ENCODE results near the gene FAM53A. TPM values are rescaled to one million over a fixed set of nuclear protein-coding genes. Genes with fewer than 3 reads are reported as not detected.
A peak's percentile ranks its signal among the peaks of the same experiment; 100 is the strongest.

FAM53A gene
- total and polyA plus RNA-seq, 8 donors, result 0.73 to 2.8 (median 1.8) TPM; not detected in 4

DNA sequence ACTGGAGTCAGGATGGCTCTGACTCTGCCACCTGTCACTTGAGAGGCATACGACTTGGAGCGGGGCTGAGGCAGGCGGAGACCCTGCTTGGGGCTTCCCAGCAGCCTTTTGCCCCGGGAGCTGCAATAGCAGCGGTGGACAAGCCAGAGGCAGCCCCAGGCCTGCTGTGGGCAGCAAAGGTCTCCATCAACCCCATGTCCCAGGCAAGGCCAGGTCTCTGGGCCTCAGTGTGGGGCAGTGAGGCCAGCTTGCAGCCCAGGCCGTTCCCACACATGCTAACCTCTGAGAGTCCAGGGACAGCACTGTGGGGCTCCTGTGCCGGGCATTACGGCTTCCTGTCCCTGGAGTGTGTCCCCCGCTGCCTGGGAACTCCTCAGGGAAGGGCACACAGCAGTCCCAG lies 53.0 kb downstream of the FAM53A start:
- Histone ChIP-seq H3K27ac (no peak overlapping the region), H3K36me3 (no peaks in the 10 kb centered on the region), H3K4me1 (peaks cover 0 to 6% (median 0%) of the 10 kb centered on the region in 4 donors), H3K27me3 (no peaks in the 10 kb centered on the region), H3K4me3 (no peak overlapping the region), H3K9me3 (peaks cover 0 to 10% (median 7%) of the 10 kb centered on the region in 4 donors)
- TF ChIP-seq POLR2A (IDR thresholded peaks at IDR 0.05), result no peak
- TF ChIP-seq, protein P1, sequence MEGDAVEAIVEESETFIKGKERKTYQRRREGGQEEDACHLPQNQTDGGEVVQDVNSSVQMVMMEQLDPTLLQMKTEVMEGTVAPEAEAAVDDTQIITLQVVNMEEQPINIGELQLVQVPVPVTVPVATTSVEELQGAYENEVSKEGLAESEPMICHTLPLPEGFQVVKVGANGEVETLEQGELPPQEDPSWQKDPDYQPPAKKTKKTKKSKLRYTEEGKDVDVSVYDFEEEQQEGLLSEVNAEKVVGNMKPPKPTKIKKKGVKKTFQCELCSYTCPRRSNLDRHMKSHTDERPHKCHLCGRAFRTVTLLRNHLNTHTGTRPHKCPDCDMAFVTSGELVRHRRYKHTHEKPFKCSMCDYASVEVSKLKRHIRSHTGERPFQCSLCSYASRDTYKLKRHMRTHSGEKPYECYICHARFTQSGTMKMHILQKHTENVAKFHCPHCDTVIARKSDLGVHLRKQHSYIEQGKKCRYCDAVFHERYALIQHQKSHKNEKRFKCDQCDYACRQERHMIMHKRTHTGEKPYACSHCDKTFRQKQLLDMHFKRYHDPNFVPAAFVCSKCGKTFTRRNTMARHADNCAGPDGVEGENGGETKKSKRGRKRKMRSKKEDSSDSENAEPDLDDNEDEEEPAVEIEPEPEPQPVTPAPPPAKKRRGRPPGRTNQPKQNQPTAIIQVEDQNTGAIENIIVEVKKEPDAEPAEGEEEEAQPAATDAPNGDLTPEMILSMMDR (IDR thresholded peaks at IDR 0.05), result no peak
- no peak for TF ChIP-seq POLR2AphosphoS5 (IDR thresholded peaks at IDR 0.05)
- TF ChIP-seq EP300 (IDR thresholded peaks at IDR 0.05), result no peak
- WGBS, 5 donors, result 82 to 92% (median 88%) methylated on average over 6 to 9 of the region's 9 CpGs
- intact Hi-C loops (cut with DNase I; ENCODE audit: low total_unique reads), result loop anchor here (10.0 kb wide), 1 partner anchor 276 kb away; no protein-coding TSS in a partner anchor
- no peak for DNase-seq

DNA sequence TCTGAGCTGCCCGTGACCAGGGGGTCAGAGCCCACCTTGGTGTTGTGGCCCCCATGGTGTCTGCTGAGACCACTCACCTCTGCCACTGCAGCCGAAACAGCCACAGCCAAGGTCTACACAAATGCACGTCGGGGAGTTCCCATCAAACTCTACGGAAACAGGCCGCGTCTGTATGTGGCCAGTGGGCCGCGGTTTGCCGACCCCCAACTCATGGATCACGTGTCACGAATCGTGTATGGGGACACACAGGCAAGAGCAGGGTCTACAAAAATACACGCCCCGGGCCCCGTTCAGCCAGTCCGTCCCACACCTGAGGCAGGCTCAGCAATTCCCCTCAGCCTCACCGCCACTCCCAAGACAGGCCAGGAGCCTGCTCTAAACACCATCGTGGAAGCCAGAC lies 53.8 kb downstream of the FAM53A start:
- intact Hi-C loops (cut with DNase I; ENCODE audit: low total_unique reads), result loop anchor here (10.0 kb wide), 1 partner anchor 275 kb away; no protein-coding TSS in a partner anchor
- H3K9me3 ChIP-seq, result peaks cover 0 to 9% (median 7%) of the 10 kb centered on the region in 4 donors
- DNase-seq, result no peak
- H3K4me3 ChIP-seq, result no peak overlapping the region
- no peaks in the 10 kb centered on the region for H3K36me3 ChIP-seq
- 92 to 95% (median 94%) methylated on average over 14 to 19 of the region's 19 CpGs for WGBS, 5 donors
- H3K27me3 ChIP-seq, result no peaks in the 10 kb centered on the region
- H3K4me1 ChIP-seq, result peaks cover 0 to 6% (median 0%) of the 10 kb centered on the region in 4 donors
- TF ChIP-seq POLR2AphosphoS5 (IDR thresholded peaks at IDR 0.05) (no peak), EP300 (IDR thresholded peaks at IDR 0.05) (no peak), POLR2A (IDR thresholded peaks at IDR 0.05) (no peak)
- TF ChIP-seq, protein P1 (IDR thresholded peaks at IDR 0.05), result no peak
- H3K27ac ChIP-seq, result no peak overlapping the region

DNA sequence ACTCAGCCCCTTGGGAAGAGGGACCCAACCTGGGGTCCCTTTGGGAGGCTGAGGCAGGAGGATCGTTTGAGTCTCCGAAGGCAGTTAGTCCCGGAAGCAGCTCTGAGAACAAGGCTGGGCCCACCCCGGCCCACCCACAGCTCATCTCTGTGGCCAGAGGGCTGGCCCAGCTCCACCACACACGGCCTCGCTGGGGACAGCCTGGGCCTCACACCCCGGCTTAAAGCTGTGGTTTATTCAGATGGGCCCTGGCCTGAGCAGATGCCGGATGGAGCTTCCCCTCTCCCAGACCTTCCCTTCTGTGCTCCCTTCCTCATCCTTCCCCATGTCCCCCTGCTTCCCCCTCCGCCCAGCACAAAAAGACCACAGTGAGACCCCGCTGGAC lies 54.4 kb downstream of the FAM53A start:
- intact Hi-C loops (cut with DNase I; ENCODE audit: low total_unique reads), result loop anchor here (10.0 kb wide), 1 partner anchor 275 kb away; no protein-coding TSS in a partner anchor
- 76 to 81% (median 78%) methylated on average over 7 to 10 of the region's 10 CpGs for WGBS, 5 donors
- Histone ChIP-seq H3K27ac (no peak overlapping the region), H3K4me1 (peaks cover 0 to 6% (median 0%) of the 10 kb centered on the region in 4 donors), H3K9me3 (peaks cover 0 to 6% (median 3%) of the 10 kb centered on the region in 4 donors), H3K36me3 (no peaks in the 10 kb centered on the region), H3K27me3 (no peaks in the 10 kb centered on the region), H3K4me3 (no peak overlapping the region)
- no peak for DNase-seq
- no peak for TF ChIP-seq POLR2AphosphoS5 (IDR thresholded peaks at IDR 0.05)
- TF ChIP-seq, protein P1 (IDR thresholded peaks at IDR 0.05), result no peak
- TF ChIP-seq POLR2A (IDR thresholded peaks at IDR 0.05), result no peak
- no peak for TF ChIP-seq EP300 (IDR thresholded peaks at IDR 0.05)

DNA sequence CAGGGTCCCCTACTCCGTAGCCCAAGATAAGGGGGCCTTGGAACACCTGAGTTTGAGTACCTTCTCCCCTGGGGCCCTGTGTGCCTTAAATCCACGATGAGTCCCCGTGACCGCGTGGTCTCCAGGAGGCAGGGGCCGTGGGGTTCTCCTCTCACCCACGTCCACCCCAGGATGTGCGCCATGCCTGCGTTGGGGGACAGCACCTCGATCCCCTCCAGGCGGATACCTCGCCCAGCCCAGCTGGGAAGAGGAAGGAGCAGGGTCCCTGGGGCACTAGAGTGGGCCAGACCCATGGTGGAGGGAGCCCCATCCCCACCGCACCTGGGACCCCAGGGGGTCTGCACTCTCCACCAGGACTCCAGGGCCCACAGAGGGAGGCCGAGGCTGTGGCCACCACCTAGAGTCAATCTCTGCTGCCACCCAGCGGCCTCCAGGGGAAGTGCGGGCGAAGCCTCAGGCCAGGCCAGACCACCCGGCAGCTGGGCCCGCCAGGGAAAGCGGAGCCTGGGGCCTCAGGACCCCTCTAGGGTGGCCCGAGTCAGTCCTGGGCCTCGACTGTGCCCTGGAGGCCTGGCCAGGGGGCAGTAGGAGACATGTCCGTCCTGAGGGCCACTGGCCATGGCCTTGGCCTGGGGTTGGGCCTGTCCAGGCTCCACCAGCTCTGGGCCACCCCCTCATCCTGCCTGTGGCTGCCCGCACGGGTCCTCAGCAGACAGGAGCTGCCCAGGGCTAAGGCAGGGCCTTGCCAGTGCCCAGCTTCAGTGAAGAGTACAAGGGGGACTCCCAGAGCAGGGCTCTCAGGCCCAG lies 55.0 kb downstream of the FAM53A start:
- Histone ChIP-seq H3K4me1 (peaks cover 0 to 6% (median 0%) of the 10 kb centered on the region in 4 donors), H3K27ac (no peak overlapping the region), H3K9me3 (no peaks in the 10 kb centered on the region), H3K36me3 (no peaks in the 10 kb centered on the region), H3K27me3 (no peaks in the 10 kb centered on the region), H3K4me3 (no peak overlapping the region)
- intact Hi-C loops (cut with DNase I; ENCODE audit: low total_unique reads), result no loop called here
- peak; percentile 75 to 81 for DNase-seq
- WGBS, 5 donors, result 22 to 45% (median 40%) methylated on average over 9 to 25 of the region's 25 CpGs
- TF ChIP-seq, protein P1 (IDR thresholded peaks at IDR 0.05), result peak in 5 of 7 experiments; percentile 82 to 99 (median 97)
- no peak for TF ChIP-seq POLR2AphosphoS5 (IDR thresholded peaks at IDR 0.05)
